CD4-positive, alpha-beta T cell (primary cell): ENCODE measurements around the gene PLEKHN1. TPM values are rescaled to one million over a fixed set of nuclear protein-coding genes. Genes with fewer than 3 reads are reported as not detected.

Source experiments
- ATAC-seq: fragments of 200-7000 bp; cut with Tn5 transposase; one replicate; pipeline ENCODE4 v1.10.0; 2022; ENCODE audit warnings: mild to moderate bottlenecking; ENCODE audit not compliant: poor library complexity
- CTCF ChIA-PET: fragments of 350-600 bp; sonication (Branson Sonifier 250); formaldehyde crosslinking; loops from one replicate; lab custom pipeline; 2021; ENCODE audit warnings: antibody characterized with exemption, inconsistent platforms; lab: Charles Lee
- POLR2A ChIA-PET: fragments of 350-600 bp; sonication (Branson Sonifier 250); formaldehyde crosslinking; loops from one replicate; lab custom pipeline; 2021; ENCODE audit warnings: antibody characterized with exemption, inconsistent platforms; lab: Charles Lee
- DNase-seq, 14 experiments: peaks; one replicate each; pipeline ENCODE4 v3.0.0-alpha.2; 2013 to 2020; ENCODE audit warnings: mixed read lengths in 2 of 14
- H3K27ac ChIP-seq, 2 donors: one replicate each; pipeline versions ENCODE4 v1.5.1 to v1.7.0; 2013; ENCODE audit warnings: low read length in 2 of 2, low read depth in 1 of 2, mild to moderate bottlenecking in 1 of 2
- H3K27me3 ChIP-seq, 2 experiments: 1 replicate in 1 of 2; 2 replicates in 1 of 2; pipeline versions ENCODE4 v1.6.1 to v1.7.0; 2013; ENCODE audit warnings: low read length in 2 of 2, control low read depth in 1 of 2, mild to moderate bottlenecking in 1 of 2, moderate library complexity in 1 of 2; ENCODE audit not compliant: insufficient read depth in 2 of 2, control insufficient read depth in 1 of 2
- H3K36me3 ChIP-seq: one replicate; pipeline ENCODE4 v1.6.1; 2013; ENCODE audit warnings: low read length, control low read depth; ENCODE audit not compliant: insufficient read depth
- H3K4me1 ChIP-seq: one replicate; pipeline ENCODE4 v1.6.1; 2013; ENCODE audit warnings: low read length, control low read depth; ENCODE audit not compliant: insufficient read depth
- H3K4me3 ChIP-seq: one replicate; pipeline ENCODE4 v1.5.1; 2013; ENCODE audit warnings: mild to moderate bottlenecking, low read length, moderate library complexity
- H3K9me3 ChIP-seq, 2 experiments: 1 replicate in 1 of 2; 2 replicates in 1 of 2; pipeline versions ENCODE4 v1.6.1 to v1.7.0; 2013; ENCODE audit warnings: low read length in 2 of 2, mild to moderate bottlenecking in 2 of 2, control low read depth in 1 of 2, moderate library complexity in 1 of 2; ENCODE audit not compliant: control insufficient read depth in 1 of 2, insufficient read depth in 1 of 2
- H3K27ac Mint-ChIP-seq: one replicate; pipeline ENCODE4 v1.8.0; 2020; ENCODE audit warnings: mixed read lengths
- H3K27me3 Mint-ChIP-seq: one replicate; pipeline ENCODE4 v1.8.0; 2021; ENCODE audit warnings: mixed read lengths
- H3K36me3 Mint-ChIP-seq: one replicate; pipeline ENCODE4 v1.8.0; 2021; ENCODE audit warnings: low read depth, mixed read lengths
- H3K4me1 Mint-ChIP-seq: one replicate; pipeline ENCODE4 v1.8.0; 2021; ENCODE audit warnings: low read depth, mixed read lengths
- H3K4me3 Mint-ChIP-seq: one replicate; pipeline ENCODE4 v1.8.0; 2020; ENCODE audit warnings: mild to moderate bottlenecking, mixed read lengths
- H3K9me3 Mint-ChIP-seq: one replicate; pipeline ENCODE4 v1.8.0; 2020; ENCODE audit warnings: mixed read lengths
- CTCF ChIP-seq: fragments of 200-600 bp; IDR thresholded peaks from one replicate; pipeline ENCODE4 v1.8.0; 2022; ENCODE audit warnings: antibody characterized with exemption, mild to moderate bottlenecking
- intact Hi-C, 2 experiments: fragments of 100-400 bp; cut with DNase I in 1 of 2; cut with micrococcal nuclease in 1 of 2; formaldehyde crosslinking; loops; one replicate each; pipeline versions ENCODE4 v1.15.1 to v1.9.0; 2023 to 2025; cut with DNase I, micrococcal nuclease
- total RNA-seq, 174 experiments: library from RNA in 2 of 174; stranded (reverse) in 2 of 174; gene quantifications; one replicate each; pipeline ENCODE4 v1.2.3 and lab custom pipeline; 2021 to 2026

The PLEKHN1 gene
- total RNA-seq, 2 experiments from 2014 or later = 0.69 to 0.95 TPM

DNA sequence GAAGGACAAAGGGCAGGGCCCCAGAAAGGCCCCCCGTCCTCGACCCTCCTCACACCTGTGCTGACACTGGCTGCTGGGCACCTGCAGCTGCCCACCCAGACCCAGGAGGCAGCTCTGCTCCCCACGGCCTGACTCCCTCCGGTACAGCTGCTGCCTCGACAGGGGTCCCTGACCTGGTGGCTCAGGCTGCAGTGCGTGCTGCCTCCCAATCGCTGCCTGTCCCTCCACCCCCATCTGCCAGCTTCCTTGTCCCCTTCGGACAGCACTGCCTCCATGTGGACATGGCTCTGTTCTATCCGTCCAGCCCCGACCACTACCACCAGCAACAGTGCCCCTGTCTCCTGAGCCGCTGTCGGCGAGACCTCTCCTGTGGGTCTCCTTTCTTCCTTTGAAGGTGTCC, 11.4 kb upstream of the PLEKHN1 start:
- H3K36me3 Mint-ChIP-seq = peaks cover 76% of the 10 kb centered on the region

GRCh38 chr1:955474-955873, 10.8 kb upstream of the PLEKHN1 start:
- ChIA-PET CTCF (no interaction called here), POLR2A (no interaction called here)
- no peak overlapping the region for H3K27ac Mint-ChIP-seq
- H3K27me3 ChIP-seq = no peaks in the 10 kb centered on the region
- peaks cover 70% of the 10 kb centered on the region for H3K36me3 Mint-ChIP-seq
- H3K27me3 Mint-ChIP-seq = no peaks in the 10 kb centered on the region
- no peaks in the 10 kb centered on the region for H3K9me3 ChIP-seq
- H3K4me3 ChIP-seq = no peak overlapping the region
- DNase-seq (no peak), ATAC-seq (no peak)
- H3K4me1 ChIP-seq = peaks cover 31% of the 10 kb centered on the region
- intact Hi-C loops = loop anchor here in 1 of 2 experiments (5.0 kb wide), 1 partner anchor 48 kb away; no protein-coding TSS in a partner anchor
- no peak for TF ChIP-seq CTCF
- no peak overlapping the region for H3K27ac ChIP-seq
- H3K4me1 Mint-ChIP-seq = peaks cover 16% of the 10 kb centered on the region
- H3K9me3 Mint-ChIP-seq = no peaks in the 10 kb centered on the region
- H3K36me3 ChIP-seq = peaks cover 68% of the 10 kb centered on the region
- H3K4me3 Mint-ChIP-seq = peak overlapping the region; percentile 48

More for the DNA sequence above, 11.4 kb upstream of the PLEKHN1 start:
- Mint-ChIP-seq H3K27ac (no peak overlapping the region), H3K4me1 (peaks cover 12% of the 10 kb centered on the region), H3K4me3 (peak overlapping the region; percentile 48), H3K27me3 (no peaks in the 10 kb centered on the region), H3K9me3 (no peaks in the 10 kb centered on the region)
- H3K36me3 ChIP-seq = peaks cover 73% of the 10 kb centered on the region
- no peak overlapping the region for H3K27ac ChIP-seq
- intact Hi-C loops = loop anchor here in 1 of 2 experiments (5.0 kb wide), 1 partner anchor 48 kb away; no protein-coding TSS in a partner anchor
- H3K9me3 ChIP-seq = no peaks in the 10 kb centered on the region
- no peaks in the 10 kb centered on the region for H3K27me3 ChIP-seq
- H3K4me3 ChIP-seq = no peak overlapping the region
- POLR2A ChIA-PET = no interaction called here
- ATAC-seq (no peak), DNase-seq (no peak)
- no peak for TF ChIP-seq CTCF
- CTCF ChIA-PET = no interaction called here
- peaks cover 27% of the 10 kb centered on the region for H3K4me1 ChIP-seq

DNA sequence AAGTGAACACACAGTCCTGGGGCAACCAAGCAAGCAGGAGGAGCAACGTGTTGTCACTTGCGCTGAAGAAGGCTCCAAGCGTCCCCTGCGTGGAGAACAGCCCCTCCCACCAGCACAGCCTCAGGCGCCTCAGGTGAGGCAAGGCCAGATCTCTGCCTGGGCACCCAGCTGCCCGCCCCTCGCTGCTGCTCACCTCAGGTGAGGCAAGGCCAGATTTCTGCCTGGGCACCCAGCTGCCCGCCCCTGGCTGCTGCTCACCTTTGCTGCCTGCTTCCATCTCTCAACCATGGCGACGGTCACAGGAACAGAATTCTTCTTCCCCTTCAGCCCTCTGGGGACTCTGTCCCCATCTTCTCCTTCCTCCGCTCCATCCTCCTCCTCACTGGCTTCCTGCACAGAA, 9.6 kb upstream of the PLEKHN1 start:
- no peaks in the 10 kb centered on the region for H3K27me3 ChIP-seq
- Mint-ChIP-seq H3K9me3 (no peaks in the 10 kb centered on the region), H3K27me3 (no peaks in the 10 kb centered on the region), H3K27ac (no peak overlapping the region), H3K4me1 (peaks cover 16% of the 10 kb centered on the region), H3K36me3 (peaks cover 61% of the 10 kb centered on the region), H3K4me3 (no peak overlapping the region)
- ChIA-PET CTCF (no interaction called here), POLR2A (no interaction called here)
- H3K36me3 ChIP-seq = peaks cover 58% of the 10 kb centered on the region
- H3K27ac ChIP-seq = no peak overlapping the region
- no peaks in the 10 kb centered on the region for H3K9me3 ChIP-seq
- ATAC-seq (no peak), DNase-seq (no peak)
- intact Hi-C loops = loop anchor here in 1 of 2 experiments (5.0 kb wide), 1 partner anchor 49 kb away; no protein-coding TSS in a partner anchor
- no peak overlapping the region for H3K4me3 ChIP-seq
- peaks cover 37% of the 10 kb centered on the region for H3K4me1 ChIP-seq
- TF ChIP-seq CTCF = no peak
